ENCODE measurements around the gene HOXD8.

GRCh38 chr2:176112375-176113302, 16.9 kb upstream of the HOXD8 start:
- no peak for TF ChIP-seq CTCF (IDR thresholded peaks at IDR 0.05)
- no peak for TF ChIP-seq POLR2A (IDR thresholded peaks at IDR 0.05)
- TF ChIP-seq POLR2AphosphoS5 (IDR thresholded peaks at IDR 0.05), result no peak
